H9 (cell line): ENCODE measurements around the gene H19. TPM values are rescaled to one million over a fixed set of nuclear protein-coding genes. Genes with fewer than 3 reads are reported as not detected.

Experiments
- DNase-seq: peaks from one replicate; pipeline ENCODE4 v3.0.0-alpha.2; 2017
- H2AFZ ChIP-seq: one replicate; pipeline ENCODE4 v1.6.1; 2013; ENCODE audit warnings: mild to moderate bottlenecking, low read length, control low read depth, moderate library complexity
- H2AK5ac ChIP-seq: 2 replicates; pipeline ENCODE4 v1.6.1; 2013; ENCODE audit warnings: low read length, control low read depth, mixed read lengths; ENCODE audit not compliant: insufficient read length
- H2BK120ac ChIP-seq: one replicate; pipeline ENCODE4 v1.6.1; 2013; ENCODE audit warnings: low read depth, mild to moderate bottlenecking, low read length, control low read depth, inconsistent platforms; ENCODE audit not compliant: poor library complexity, severe bottlenecking
- H2BK12ac ChIP-seq: 2 replicates; pipeline ENCODE4 v1.6.1; 2013; ENCODE audit warnings: low read length, control low read depth, mixed read lengths, low read depth; ENCODE audit not compliant: insufficient read length
- H2BK15ac ChIP-seq: 2 replicates; pipeline ENCODE4 v1.6.1; 2013; ENCODE audit warnings: low read depth, low read length, control low read depth
- H2BK20ac ChIP-seq: one replicate; pipeline ENCODE4 v1.6.1; 2013; ENCODE audit warnings: low read depth, mild to moderate bottlenecking, low read length, control low read depth, inconsistent platforms; ENCODE audit not compliant: poor library complexity, severe bottlenecking
- H2BK5ac ChIP-seq: 2 replicates; pipeline ENCODE4 v1.6.1; 2013; ENCODE audit warnings: low read length, control low read depth, mixed read lengths; ENCODE audit not compliant: insufficient read length
- H3K14ac ChIP-seq: 2 replicates; pipeline ENCODE4 v1.6.1; 2013; ENCODE audit warnings: low read length, control low read depth; ENCODE audit not compliant: insufficient read depth
- H3K18ac ChIP-seq: 2 replicates; pipeline ENCODE4 v1.6.1; 2013; ENCODE audit warnings: low read depth, mild to moderate bottlenecking, mixed read lengths, low read length, control low read depth; ENCODE audit not compliant: insufficient read length
- H3K23ac ChIP-seq: 2 replicates; pipeline ENCODE4 v1.6.1; 2013; ENCODE audit warnings: low read length, control low read depth, mixed read lengths, low read depth; ENCODE audit not compliant: insufficient read length
- H3K23me2 ChIP-seq: 2 replicates; pipeline ENCODE4 v1.6.1; 2013; ENCODE audit warnings: low read depth, mild to moderate bottlenecking, mixed read lengths, low read length, control low read depth; ENCODE audit not compliant: insufficient read length, poor library complexity, severe bottlenecking
- H3K27ac ChIP-seq: 2 replicates; pipeline ENCODE4 v1.5.1; 2013; ENCODE audit warnings: low read length, control low read depth, mixed read lengths, low read depth; ENCODE audit not compliant: insufficient read length
- H3K27me3 ChIP-seq: 2 replicates; pipeline ENCODE4 v1.6.1; 2013; ENCODE audit warnings: low read length, control low read depth, inconsistent platforms; ENCODE audit not compliant: insufficient read depth
- H3K4ac ChIP-seq: 2 replicates; pipeline ENCODE4 v1.6.1; 2013; ENCODE audit warnings: low read depth, mild to moderate bottlenecking, control low read depth, inconsistent platforms, low read length, moderate library complexity
- H3K4me1 ChIP-seq: 2 replicates; pipeline ENCODE4 v1.6.1; 2013; ENCODE audit warnings: low read length, control low read depth, inconsistent platforms; ENCODE audit not compliant: insufficient read depth
- H3K4me2 ChIP-seq: 2 replicates; pipeline ENCODE4 v1.6.1; 2013; ENCODE audit warnings: low read length, control low read depth, mixed read lengths; ENCODE audit not compliant: insufficient read length, insufficient read depth
- H3K56ac ChIP-seq: 2 replicates; pipeline ENCODE4 v1.6.1; 2013; ENCODE audit warnings: low read depth, mild to moderate bottlenecking, mixed read lengths, low read length, control low read depth; ENCODE audit not compliant: insufficient read length
- H3K79me1 ChIP-seq: 2 replicates; pipeline ENCODE4 v1.6.1; 2013; ENCODE audit warnings: low read depth, mild to moderate bottlenecking, moderate library complexity, low read length, control low read depth, inconsistent platforms; ENCODE audit not compliant: insufficient read depth, poor library complexity, severe bottlenecking
- H3K79me2 ChIP-seq: 2 replicates; pipeline ENCODE4 v1.6.1; 2013; ENCODE audit warnings: low read length, control low read depth, inconsistent platforms; ENCODE audit not compliant: insufficient read depth
- H3K9ac ChIP-seq: 2 replicates; pipeline ENCODE4 v1.6.1; 2013; ENCODE audit warnings: low read length, control low read depth, mixed read lengths; ENCODE audit not compliant: insufficient read length; ENCODE audit errors: extremely low read depth
- H3K9me3 ChIP-seq: one replicate; pipeline ENCODE4 v1.6.1; 2013; ENCODE audit warnings: low read depth, low read length, inconsistent platforms; ENCODE audit not compliant: control insufficient read depth
- H3T11ph ChIP-seq: one replicate; pipeline ENCODE4 v1.6.1; 2013; ENCODE audit warnings: mild to moderate bottlenecking, low read length, control low read depth, inconsistent platforms
- H4K20me1 ChIP-seq: one replicate; pipeline ENCODE4 v1.6.1; 2013; ENCODE audit not compliant: control insufficient read depth, insufficient read length, insufficient read depth
- H4K5ac ChIP-seq: 2 replicates; pipeline ENCODE4 v1.6.1; 2013; ENCODE audit warnings: low read depth, mild to moderate bottlenecking, mixed read lengths, low read length, control low read depth; ENCODE audit not compliant: insufficient read length
- H4K8ac ChIP-seq: replicated peaks from 2 replicates; pipeline ENCODE4 v1.6.1; 2013; ENCODE audit warnings: low read length, control low read depth, mixed read lengths, low read depth; ENCODE audit not compliant: insufficient read length
- H4K91ac ChIP-seq: 2 replicates; pipeline ENCODE4 v1.6.1; 2013; ENCODE audit warnings: low read depth, mild to moderate bottlenecking, moderate library complexity, mixed read lengths, low read length, control low read depth; ENCODE audit not compliant: insufficient read length
- H3K27ac Mint-ChIP-seq, 3 experiments: 2 replicates in 2 of 3; 3 replicates in 1 of 3; pipeline ENCODE4 v1.8.0; 2020 to 2021; ENCODE audit warnings: mixed read lengths in 3 of 3, mild to moderate bottlenecking in 1 of 3, moderate library complexity in 1 of 3
- H3K27me3 Mint-ChIP-seq: 2 replicates; pipeline ENCODE4 v1.8.0; 2021; ENCODE audit warnings: low read depth, mild to moderate bottlenecking, moderate library complexity, mixed read lengths
- H3K36me3 Mint-ChIP-seq, 3 experiments: 2 replicates in 2 of 3; 3 replicates in 1 of 3; pipeline ENCODE4 v1.8.0; 2020 to 2021; ENCODE audit warnings: low read depth in 3 of 3, mixed read lengths in 3 of 3; ENCODE audit not compliant: insufficient read depth in 1 of 3
- H3K4me1 Mint-ChIP-seq, 2 experiments: 2 replicates each; pipeline ENCODE4 v1.8.0; 2020; ENCODE audit warnings: mixed read lengths in 2 of 2
- H3K4me3 Mint-ChIP-seq, 2 experiments: 2 replicates in 1 of 2; 3 replicates in 1 of 2; pipeline ENCODE4 v1.8.0; 2020 to 2021; ENCODE audit warnings: mild to moderate bottlenecking in 2 of 2, mixed read lengths in 2 of 2, moderate library complexity in 1 of 2
- H3K9me3 Mint-ChIP-seq, 2 experiments: 2 replicates in 1 of 2; 3 replicates in 1 of 2; pipeline ENCODE4 v1.8.0; 2020; ENCODE audit warnings: mild to moderate bottlenecking in 2 of 2, mixed read lengths in 2 of 2, moderate library complexity in 1 of 2
- CTCF ChIP-seq: fragments of 200-600 bp; sonication (generic); conservative IDR thresholded peaks from 3 replicates; pipeline ENCODE4 v1.8.0; 2021; ENCODE audit warnings: antibody characterized with exemption, mild to moderate bottlenecking
- whole genome bisulfite sequencing: extraction: QIAGEN DNeasy Blood & Tissue Kit; methylation state at CpG from one replicate; pipeline ENCODE4 v1.1.7; 2013; ENCODE audit warnings: missing lambda C conversion rate, low lambda C conversion rate, mixed read lengths; ENCODE audit not compliant: insufficient read length; ENCODE audit errors: extremely low coverage; 5-methylcytosine and 5-hydroxymethylcytosine counted together
- total RNA-seq: library from RNA; stranded (reverse); gene quantifications from 2 replicates; pipeline ENCODE4 v1.2.1, GENCODE V29; 2021

Gene H19
- total RNA-seq, 1 experiment from 2014 or later: 10.7 TPM

GRCh38 chr11:2012440-2012839 is 14.8 kb upstream of the H19 start:
- H3T11ph ChIP-seq: no peak overlapping the region
- TF ChIP-seq CTCF: no peak
- no peaks in the 10 kb centered on the region for H3K27me3 ChIP-seq
- H2BK5ac ChIP-seq: no peak overlapping the region
- H4K8ac ChIP-seq: no peak overlapping the region
- H2BK12ac ChIP-seq: no peak overlapping the region
- no peaks in the 10 kb centered on the region for H3K4me1 Mint-ChIP-seq
- H4K5ac ChIP-seq: no peak overlapping the region
- no peak overlapping the region for H3K4me2 ChIP-seq
- H3K23me2 ChIP-seq: no peaks in the 10 kb centered on the region
- no peak overlapping the region for H2BK120ac ChIP-seq
- no peak overlapping the region for H3K14ac ChIP-seq
- H3K4ac ChIP-seq: no peak overlapping the region
- H3K56ac ChIP-seq: no peak overlapping the region
- no peaks in the 10 kb centered on the region for H4K20me1 ChIP-seq
- no peak overlapping the region for H3K27ac Mint-ChIP-seq
- H3K23ac ChIP-seq: no peak overlapping the region
- no peaks in the 10 kb centered on the region for H3K4me1 ChIP-seq
- H3K4me3 Mint-ChIP-seq: no peak overlapping the region
- no peak overlapping the region for H3K18ac ChIP-seq
- H3K79me2 ChIP-seq: no peaks in the 10 kb centered on the region
- H4K91ac ChIP-seq: no peak overlapping the region
- no CpG with 5 or more reads among the region's 25 CpGs for WGBS
- H3K36me3 Mint-ChIP-seq: no peaks in the 10 kb centered on the region
- no peaks in the 10 kb centered on the region for H3K9me3 ChIP-seq
- H3K9ac ChIP-seq: no peak overlapping the region
- no peak overlapping the region for H2BK15ac ChIP-seq
- H3K27me3 Mint-ChIP-seq: no peaks in the 10 kb centered on the region
- no peak for DNase-seq
- no peak overlapping the region for H2AK5ac ChIP-seq
- no peaks in the 10 kb centered on the region for H3K9me3 Mint-ChIP-seq
- no peaks in the 10 kb centered on the region for H3K79me1 ChIP-seq
- H2AFZ ChIP-seq: no peak overlapping the region
- no peak overlapping the region for H2BK20ac ChIP-seq
- H3K27ac ChIP-seq: no peak overlapping the region
